ENCODE measurements around the gene MAD1L1. TPM values are rescaled to one million over a fixed set of nuclear protein-coding genes. Genes with fewer than 3 reads are reported as not detected.

Gene MAD1L1
- total RNA-seq, 1 donor from 2014 or later: 53.8 TPM

DNA sequence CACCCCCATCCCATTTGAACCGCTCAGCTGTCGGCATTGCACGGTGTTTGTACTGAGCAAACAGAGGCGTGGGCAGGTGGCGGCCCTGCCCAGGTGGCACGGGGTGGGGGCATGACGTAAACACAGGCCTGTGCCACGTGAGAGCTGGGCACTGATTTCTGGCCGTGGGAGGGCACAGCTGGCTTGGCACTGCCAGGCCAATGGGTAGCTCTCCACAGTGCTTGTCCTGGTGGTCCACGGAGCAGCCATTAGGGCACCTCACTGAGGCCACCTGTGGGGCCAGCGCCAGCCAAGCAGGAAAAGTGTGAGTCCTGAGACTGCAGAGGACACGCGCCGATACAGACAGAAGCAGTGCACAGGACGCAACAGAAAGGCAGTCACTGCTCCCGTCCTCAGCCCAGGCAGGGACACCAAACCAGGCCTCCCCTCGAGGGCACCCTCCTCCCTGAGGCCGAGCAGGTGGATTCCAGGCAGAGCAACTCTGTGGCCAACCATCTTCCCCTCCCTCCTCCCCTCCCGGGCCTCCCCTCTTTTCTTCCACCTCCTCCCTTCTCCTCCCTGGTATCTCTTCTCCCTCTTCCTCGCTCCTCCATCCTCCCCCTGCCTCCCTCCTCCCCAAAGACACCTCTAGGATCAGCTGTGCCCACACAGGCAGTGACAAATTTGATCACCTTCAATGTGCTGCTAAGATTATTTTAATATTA is 303.9 kb downstream of the MAD1L1 start:
- Mint-ChIP-seq H3K36me3 (ENCODE audit: low read depth) (peaks cover 10% of the 10 kb centered on the region), H3K4me1 (peaks cover 7% of the 10 kb centered on the region), H3K4me3 (no peak overlapping the region), H3K27ac (ENCODE audit: unreplicated experiment) (no peak overlapping the region), H3K9me3 (no peaks in the 10 kb centered on the region), H3K27me3 (ENCODE audit: low read depth) (no peaks in the 10 kb centered on the region)
- DNase-seq (ENCODE audit: low read depth, low spot score): no peak
- TF ChIP-seq CTCF (conservative IDR thresholded peaks at IDR 0.05): no peak

DNA sequence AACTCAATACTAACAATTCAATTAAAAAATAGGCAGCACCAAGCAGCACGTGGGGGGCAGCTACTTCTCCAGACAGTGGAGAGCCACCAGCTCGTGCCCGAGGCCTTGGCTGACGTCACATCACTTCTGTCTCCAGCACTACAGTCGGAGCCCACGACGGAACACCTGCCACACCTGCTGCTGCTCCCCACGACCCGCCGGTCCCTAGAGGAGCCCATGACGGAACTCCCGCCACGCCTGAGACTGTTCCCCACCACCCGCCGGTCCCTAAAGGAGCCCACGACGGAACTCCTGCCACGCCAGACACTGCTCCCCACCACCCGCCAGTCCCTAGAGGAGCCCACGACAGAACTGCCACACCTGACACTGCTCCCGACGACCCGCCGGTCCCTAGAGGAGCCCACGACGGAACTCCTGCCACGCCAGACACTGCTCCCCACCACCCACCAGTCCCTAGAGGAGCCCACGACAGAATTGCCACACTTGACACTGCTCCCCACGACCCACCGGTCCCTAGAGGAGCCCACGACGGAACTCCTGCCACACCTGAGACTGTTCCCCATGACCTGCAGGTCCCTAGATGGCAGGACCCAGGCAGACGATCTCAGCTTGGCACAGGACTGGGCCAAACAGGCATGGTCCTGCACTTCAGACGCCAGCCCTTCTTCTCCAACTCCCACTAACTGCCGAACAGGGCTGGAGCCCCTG is 304.7 kb downstream of the MAD1L1 start:
- no peak for TF ChIP-seq CTCF (conservative IDR thresholded peaks at IDR 0.05)
- no peak for DNase-seq (ENCODE audit: low read depth, low spot score)
- Mint-ChIP-seq H3K4me1 (peaks cover 7% of the 10 kb centered on the region), H3K27ac (ENCODE audit: unreplicated experiment) (no peak overlapping the region), H3K27me3 (ENCODE audit: low read depth) (no peaks in the 10 kb centered on the region), H3K9me3 (no peaks in the 10 kb centered on the region), H3K4me3 (peak overlapping the region; percentile 36), H3K36me3 (ENCODE audit: low read depth) (peaks cover 10% of the 10 kb centered on the region)

DNA sequence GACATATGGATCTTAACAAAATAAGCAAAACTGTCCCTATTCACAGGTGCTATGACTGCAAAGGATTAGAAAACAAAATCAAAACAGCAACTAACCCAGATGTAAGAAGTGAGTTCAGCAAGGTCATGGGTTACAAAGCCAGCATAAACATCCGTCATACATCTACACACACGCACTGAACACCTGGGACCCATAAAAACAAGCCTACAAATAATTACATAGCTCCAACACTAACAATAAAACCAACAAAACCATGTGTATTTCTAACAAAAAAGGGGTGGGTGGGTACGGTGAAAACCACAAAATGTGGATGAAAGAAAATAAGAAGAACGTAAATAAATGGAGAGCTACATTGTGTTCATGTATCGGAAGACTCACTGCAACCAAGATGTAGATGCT is 305.8 kb downstream of the MAD1L1 start:
- peak overlapping the region; percentile 11 for H3K27ac Mint-ChIP-seq (ENCODE audit: unreplicated experiment)
- DNase-seq (ENCODE audit: low read depth, low spot score): no peak
- H3K4me1 Mint-ChIP-seq: peaks cover 7% of the 10 kb centered on the region
- H3K36me3 Mint-ChIP-seq (ENCODE audit: low read depth): peaks cover 10% of the 10 kb centered on the region
- H3K27me3 Mint-ChIP-seq (ENCODE audit: low read depth): no peaks in the 10 kb centered on the region
- TF ChIP-seq CTCF (conservative IDR thresholded peaks at IDR 0.05): no peak
- H3K4me3 Mint-ChIP-seq: no peak overlapping the region
- H3K9me3 Mint-ChIP-seq: no peaks in the 10 kb centered on the region

GRCh38 chr7:1925973-1926907 is 306.5 kb downstream of the MAD1L1 start:
- Mint-ChIP-seq H3K4me1 (peaks cover 7% of the 10 kb centered on the region), H3K27me3 (ENCODE audit: low read depth) (no peaks in the 10 kb centered on the region), H3K4me3 (no peak overlapping the region), H3K9me3 (no peaks in the 10 kb centered on the region), H3K27ac (ENCODE audit: unreplicated experiment) (no peak overlapping the region), H3K36me3 (ENCODE audit: low read depth) (peaks cover 7% of the 10 kb centered on the region)
- TF ChIP-seq CTCF (conservative IDR thresholded peaks at IDR 0.05): no peak
- DNase-seq (ENCODE audit: low read depth, low spot score): no peak

DNA sequence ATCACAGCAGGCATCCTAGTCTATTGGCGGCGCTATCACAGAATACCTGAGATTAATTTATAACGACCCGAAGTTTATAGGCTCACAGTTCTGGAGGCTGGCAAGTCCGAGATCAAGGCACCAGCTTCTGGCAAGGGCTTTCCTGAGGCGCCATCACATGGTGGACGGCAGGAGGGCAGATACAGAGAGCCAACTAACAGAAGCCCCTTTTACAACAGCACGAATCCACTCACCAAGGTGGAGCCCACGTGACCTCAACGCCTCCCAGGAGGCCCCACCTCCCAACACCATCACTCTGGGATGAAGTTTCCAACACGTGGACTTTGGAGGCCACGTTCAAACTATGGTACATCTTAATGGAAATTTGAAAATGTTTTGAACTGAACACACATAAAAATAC is 307.4 kb downstream of the MAD1L1 start:
- no peak for DNase-seq (ENCODE audit: low read depth, low spot score)
- Mint-ChIP-seq H3K27ac (ENCODE audit: unreplicated experiment) (no peak overlapping the region), H3K27me3 (ENCODE audit: low read depth) (no peaks in the 10 kb centered on the region), H3K9me3 (no peaks in the 10 kb centered on the region), H3K4me1 (peaks cover 7% of the 10 kb centered on the region), H3K4me3 (no peak overlapping the region), H3K36me3 (ENCODE audit: low read depth) (peaks cover 7% of the 10 kb centered on the region)
- no peak for TF ChIP-seq CTCF (conservative IDR thresholded peaks at IDR 0.05)

Data from neural crest cell (in vitro differentiated cells).